Choroid plexus epithelial cell (primary cell): ENCODE results near the gene GNB5.

Source experiments
- DNase-seq: peaks from one replicate; pipeline ENCODE4 v3.0.0-alpha.2; 2010; ENCODE audit warnings: low read depth
- H3K4me3 ChIP-seq: 2 replicates; pipeline ENCODE4 v1.5.1; 2011; ENCODE audit warnings: low read depth, mild to moderate bottlenecking, control low read depth, low read length, moderate library complexity
- TF ChIP-seq, protein P1 (sequence below): conservative IDR thresholded peaks from 2 replicates; pipeline ENCODE4 v1.5.1; 2011; ENCODE audit warnings: low read depth, mild to moderate bottlenecking, control low read depth, inconsistent platforms, low read length, moderate library complexity

GNB5 gene

DNA sequence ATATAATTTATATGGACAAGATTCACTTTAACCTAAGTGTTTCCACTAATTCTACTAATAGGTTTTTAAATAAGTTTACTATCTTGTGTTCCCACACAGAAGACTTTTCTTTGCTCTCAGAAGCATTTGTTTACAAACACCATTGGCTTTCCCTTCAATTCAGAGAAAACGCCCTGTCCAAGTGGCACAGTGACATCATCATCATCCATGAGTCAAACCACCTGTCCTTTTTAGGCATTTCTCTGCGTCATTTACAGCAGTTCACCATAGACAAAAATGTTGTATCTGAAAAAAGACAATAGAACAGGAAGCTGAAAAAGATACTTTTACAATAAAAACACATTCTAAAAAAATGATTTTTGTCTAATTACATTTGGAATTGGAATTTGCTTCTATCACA is 69.3 kb downstream of the GNB5 start:
- no peak for DNase-seq
- TF ChIP-seq, protein P1, sequence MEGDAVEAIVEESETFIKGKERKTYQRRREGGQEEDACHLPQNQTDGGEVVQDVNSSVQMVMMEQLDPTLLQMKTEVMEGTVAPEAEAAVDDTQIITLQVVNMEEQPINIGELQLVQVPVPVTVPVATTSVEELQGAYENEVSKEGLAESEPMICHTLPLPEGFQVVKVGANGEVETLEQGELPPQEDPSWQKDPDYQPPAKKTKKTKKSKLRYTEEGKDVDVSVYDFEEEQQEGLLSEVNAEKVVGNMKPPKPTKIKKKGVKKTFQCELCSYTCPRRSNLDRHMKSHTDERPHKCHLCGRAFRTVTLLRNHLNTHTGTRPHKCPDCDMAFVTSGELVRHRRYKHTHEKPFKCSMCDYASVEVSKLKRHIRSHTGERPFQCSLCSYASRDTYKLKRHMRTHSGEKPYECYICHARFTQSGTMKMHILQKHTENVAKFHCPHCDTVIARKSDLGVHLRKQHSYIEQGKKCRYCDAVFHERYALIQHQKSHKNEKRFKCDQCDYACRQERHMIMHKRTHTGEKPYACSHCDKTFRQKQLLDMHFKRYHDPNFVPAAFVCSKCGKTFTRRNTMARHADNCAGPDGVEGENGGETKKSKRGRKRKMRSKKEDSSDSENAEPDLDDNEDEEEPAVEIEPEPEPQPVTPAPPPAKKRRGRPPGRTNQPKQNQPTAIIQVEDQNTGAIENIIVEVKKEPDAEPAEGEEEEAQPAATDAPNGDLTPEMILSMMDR = no peak
- no peak overlapping the region for H3K4me3 ChIP-seq

GRCh38 chr15:52121006-52121405 is 70.2 kb downstream of the GNB5 start:
- no peak overlapping the region for H3K4me3 ChIP-seq
- TF ChIP-seq, protein P1 = no peak
- no peak for DNase-seq

DNA sequence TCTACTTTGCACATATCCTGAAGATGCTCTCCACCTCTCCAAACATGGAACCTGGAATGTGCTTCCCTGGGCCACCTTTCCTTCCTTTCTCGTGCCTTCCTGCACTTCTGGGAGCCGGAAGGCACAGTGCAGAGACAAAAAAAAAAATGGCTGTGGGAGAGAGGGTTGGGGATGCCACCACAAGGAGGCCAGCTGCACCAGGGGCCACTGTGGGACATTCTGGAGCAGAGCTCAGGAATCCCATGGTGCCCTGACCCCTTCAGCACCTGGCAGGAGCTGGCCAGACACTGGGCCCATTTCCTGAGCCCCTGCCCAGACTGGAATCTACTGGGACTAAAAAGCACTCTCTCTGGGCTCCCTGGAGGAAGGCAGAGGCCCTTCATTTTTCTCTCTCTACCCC is 70.7 kb downstream of the GNB5 start:
- DNase-seq = no peak
- no peak overlapping the region for H3K4me3 ChIP-seq
- TF ChIP-seq, protein P1 = peak; percentile 3

DNA sequence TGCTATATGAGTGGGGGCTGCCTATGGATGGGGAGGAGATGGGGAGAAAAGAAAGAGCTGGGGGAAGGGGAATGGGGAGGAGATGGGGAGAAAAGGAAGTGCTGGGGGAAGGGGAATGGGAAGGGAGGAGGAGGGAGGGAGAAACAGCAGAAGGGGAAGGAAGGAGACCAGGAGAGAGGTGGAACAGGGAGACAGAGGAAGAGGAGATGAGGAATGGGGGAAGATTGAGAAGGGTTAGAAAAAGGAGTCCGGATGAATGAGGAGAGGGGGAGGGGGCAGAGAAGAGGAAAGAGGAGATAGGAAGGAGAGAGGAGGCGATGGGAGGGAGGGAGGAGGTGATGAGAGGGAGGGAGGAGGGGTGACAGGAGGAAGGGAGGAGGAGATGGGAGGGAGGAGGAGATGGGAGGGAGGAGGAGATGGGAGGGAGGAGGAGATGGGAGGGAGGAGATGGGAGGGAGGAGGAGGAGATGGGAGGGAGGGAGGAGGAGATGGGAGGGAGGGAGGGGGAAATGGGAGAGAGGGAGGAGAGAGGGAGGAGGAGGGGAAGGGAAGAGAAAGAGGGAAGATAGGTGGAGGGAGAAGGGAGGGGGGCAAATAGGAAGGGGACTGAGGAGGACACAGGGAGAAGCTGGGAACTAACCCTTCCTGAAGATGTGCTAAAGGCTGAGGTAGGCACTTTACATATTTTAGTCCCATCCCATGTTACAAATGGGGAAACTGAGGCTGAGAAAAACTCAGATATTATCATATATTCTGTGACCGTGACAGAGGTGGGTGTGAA is 72.0 kb downstream of the GNB5 start:
- TF ChIP-seq, protein P1 = no peak
- DNase-seq = no peak
- no peak overlapping the region for H3K4me3 ChIP-seq

DNA sequence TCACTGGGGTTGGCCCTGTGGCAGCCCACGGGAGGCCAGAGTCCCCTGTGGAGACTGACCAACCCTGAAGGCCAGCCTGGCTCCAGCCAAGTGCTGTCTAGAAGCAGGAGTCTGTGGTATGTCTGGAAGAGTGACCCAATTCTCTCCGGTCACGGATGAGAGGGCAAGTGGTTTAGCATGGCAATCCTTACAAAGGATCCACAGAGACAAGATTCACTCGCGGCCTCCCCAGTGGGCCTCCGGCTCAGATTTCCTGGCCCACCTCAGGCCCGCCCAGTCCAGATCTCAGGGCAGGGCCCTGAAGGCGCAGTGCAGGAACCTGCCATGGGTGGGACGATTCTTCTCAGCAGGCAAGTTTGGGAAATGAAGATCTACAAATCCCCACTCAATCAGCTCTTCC is 73.6 kb downstream of the GNB5 start:
- no peak overlapping the region for H3K4me3 ChIP-seq
- TF ChIP-seq, protein P1 = no peak
- no peak for DNase-seq

DNA sequence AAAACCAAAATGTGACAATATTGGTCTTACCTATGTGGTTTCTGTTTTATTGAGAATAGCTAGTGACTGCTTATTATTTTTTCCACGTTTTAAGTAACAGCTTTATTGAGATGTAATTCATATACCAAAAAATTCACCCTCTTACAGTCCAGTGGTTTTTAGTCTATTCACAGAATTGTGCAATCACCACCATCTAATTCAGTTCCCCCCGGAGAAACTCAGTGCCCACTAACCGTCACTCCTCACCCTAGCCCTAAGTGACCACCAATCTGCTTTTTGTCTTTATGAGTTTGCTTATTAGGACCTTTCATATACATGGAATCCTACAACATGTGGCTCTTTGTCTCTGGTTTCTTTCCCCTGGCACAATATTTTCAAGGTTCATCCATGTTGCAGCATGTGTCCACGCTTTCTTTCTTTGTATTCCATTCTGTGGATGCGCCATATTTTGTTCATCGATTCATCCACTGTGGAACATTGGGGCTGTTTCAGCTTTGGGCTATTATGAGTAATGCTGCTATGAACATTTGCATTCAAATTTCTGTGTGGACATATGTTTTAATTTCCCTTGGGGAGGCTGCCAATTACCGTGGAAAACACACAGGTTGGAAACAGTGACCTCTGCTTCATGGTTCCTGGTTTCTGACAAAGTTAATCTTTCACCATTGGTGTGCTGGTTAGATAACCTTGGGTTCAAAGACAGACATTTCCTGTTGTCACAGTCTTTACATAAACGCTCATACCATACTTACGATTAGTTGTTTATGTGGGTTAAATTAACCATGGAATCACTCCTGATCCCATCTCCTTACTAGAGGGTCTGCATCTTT is 75.4 kb downstream of the GNB5 start:
- DNase-seq = no peak
- TF ChIP-seq, protein P1 = no peak
- no peak overlapping the region for H3K4me3 ChIP-seq
